ENCODE data around the gene LRRC52. TPM values are rescaled to one million over a fixed set of nuclear protein-coding genes. Genes with fewer than 3 reads are reported as not detected.

LRRC52 gene
- total RNA-seq, 2 donors from 2014 or later = not detected

GRCh38 chr1:165562571-165562970, 18.8 kb downstream of the LRRC52 start:
- Histone ChIP-seq H3K27me3 (no peaks in the 10 kb centered on the region), H3K4me1 (no peaks in the 10 kb centered on the region), H3K36me3 (no peaks in the 10 kb centered on the region), H3K27ac (no peak overlapping the region), H3K9ac (ENCODE audit: low read depth in 2 of 2, low read length in 2 of 2) (no peak overlapping the region), H3K9me3 (no peaks in the 10 kb centered on the region), H3K4me3 (no peak overlapping the region)
- no peak for DNase-seq
- intact Hi-C loops (cut with DNase I) = no loop called here
- TF ChIP-seq CTCF (IDR thresholded peaks at IDR 0.05) = no peak

GRCh38 chr1:165563551-165563950, 19.8 kb downstream of the LRRC52 start:
- Histone ChIP-seq H3K27me3 (no peaks in the 10 kb centered on the region), H3K9me3 (no peaks in the 10 kb centered on the region), H3K4me1 (no peaks in the 10 kb centered on the region), H3K27ac (no peak overlapping the region), H3K36me3 (no peaks in the 10 kb centered on the region), H3K4me3 (no peak overlapping the region), H3K9ac (ENCODE audit: low read depth in 2 of 2, low read length in 2 of 2) (no peak overlapping the region)
- TF ChIP-seq CTCF (IDR thresholded peaks at IDR 0.05) = no peak
- no peak for DNase-seq
- intact Hi-C loops (cut with DNase I) = no loop called here

GRCh38 chr1:165564561-165564960, 20.8 kb downstream of the LRRC52 start:
- intact Hi-C loops (cut with DNase I) = no loop called here
- H3K9ac ChIP-seq (ENCODE audit: low read depth in 2 of 2, low read length in 2 of 2) = no peak overlapping the region
- no peak overlapping the region for H3K4me3 ChIP-seq
- H3K27ac ChIP-seq = no peak overlapping the region
- H3K27me3 ChIP-seq = no peaks in the 10 kb centered on the region
- TF ChIP-seq CTCF (IDR thresholded peaks at IDR 0.05) = no peak
- H3K36me3 ChIP-seq = no peaks in the 10 kb centered on the region
- H3K9me3 ChIP-seq = no peaks in the 10 kb centered on the region
- no peaks in the 10 kb centered on the region for H3K4me1 ChIP-seq
- DNase-seq = no peak

- no peak for DNase-seq
- Histone ChIP-seq H3K9me3 (no peaks in the 10 kb centered on the region), H3K27me3 (no peaks in the 10 kb centered on the region), H3K4me3 (no peak overlapping the region), H3K4me1 (no peaks in the 10 kb centered on the region), H3K36me3 (no peaks in the 10 kb centered on the region), H3K27ac (no peak overlapping the region), H3K9ac (ENCODE audit: low read depth in 2 of 2, low read length in 2 of 2) (no peak overlapping the region)
- intact Hi-C loops (cut with DNase I) = no loop called here
- no peak for TF ChIP-seq CTCF (IDR thresholded peaks at IDR 0.05)
Measured at GRCh38 chr1:165565751-165566490, 22.1 kb downstream of the LRRC52 start.

- TF ChIP-seq CTCF (IDR thresholded peaks at IDR 0.05) = no peak
- no peak overlapping the region for H3K9ac ChIP-seq (ENCODE audit: low read depth in 2 of 2, low read length in 2 of 2)
- H3K36me3 ChIP-seq = no peaks in the 10 kb centered on the region
- H3K9me3 ChIP-seq = no peaks in the 10 kb centered on the region
- H3K4me3 ChIP-seq = no peak overlapping the region
- no peaks in the 10 kb centered on the region for H3K4me1 ChIP-seq
- intact Hi-C loops (cut with DNase I) = no loop called here
- DNase-seq = no peak
- no peak overlapping the region for H3K27ac ChIP-seq
- no peaks in the 10 kb centered on the region for H3K27me3 ChIP-seq
Measured at GRCh38 chr1:165570078-165570477, 26.3 kb downstream of the LRRC52 start.
